ENCODE results near the gene FAM169A. TPM values are rescaled to one million over a fixed set of nuclear protein-coding genes. Genes with fewer than 3 reads are reported as not detected.
"Not testable (repeated sequence)": the region's sequence is repeated elsewhere in the genome, so short reads cannot be mapped to it uniquely, and the experiment has no call there.

The FAM169A gene
- polyA plus RNA-seq, 2 of the 4 experiments (the other 2 are of a cell fraction) = 7.9 to 18.3 TPM

GRCh38 chr5:74798977-74799911 lies 66.9 kb downstream of the FAM169A start (continued):
- TF ChIP-seq HDAC2 (IDR thresholded peaks at IDR 0.05) (no peak), EHF (CRISPR knock-in tag; IDR thresholded peaks at IDR 0.05) (no peak), CEBPB (IDR thresholded peaks at IDR 0.05) (no peak), NFE2L2 (conservative IDR thresholded peaks at IDR 0.05; ENCODE audit: low read length) (no peak), HOXB5 (CRISPR knock-in tag; IDR thresholded peaks at IDR 0.05) (no peak), HOXA7 (CRISPR knock-in tag; IDR thresholded peaks at IDR 0.05) (no peak)

GRCh38 chr5:74791669-74792068 lies 74.5 kb downstream of the FAM169A start:
- H3K4me3 ChIP-seq; FAIRE-seq; DNase-seq (ENCODE audit: low read depth in 1 of 2, low spot score in 1 of 2); H3K4me1 ChIP-seq; POLR2A ChIA-PET; H3K27ac ChIP-seq; H3K4me2 ChIP-seq; H3K9me3 ChIP-seq; ATAC-seq: not testable (repeated sequence)
- CTCF ChIA-PET = interaction anchor here (0.6 kb wide), 1 partner anchor 15 kb away, joined by 3 read pairs; no protein-coding TSS in a partner anchor
- 94% methylated on average over 3 of the region's 3 CpGs for WGBS (ENCODE audit: missing lambda C conversion rate)

GRCh38 chr5:74787424-74787823 lies 78.8 kb downstream of the FAM169A start:
- Histone ChIP-seq H3K27ac (no peak overlapping the region), H3K9me3 (no peaks in the 10 kb centered on the region), H3K4me2 (no peak overlapping the region), H3K4me1 (no peaks in the 10 kb centered on the region), H3K4me3 (no peak overlapping the region)
- ChIA-PET CTCF (interaction anchor here (1.1 to 1.3 kb wide), 2 partner anchors 10 to 132 kb away, joined by 3 to 4 read pairs; no protein-coding TSS in a partner anchor), POLR2A (no interaction called here)
- whole genome bisulfite sequencing (ENCODE audit: missing lambda C conversion rate) = 96% methylated on average over 6 of the region's 6 CpGs
- TF ChIP-seq BCL3 (IDR thresholded peaks at IDR 0.05) (no peak), EHF (CRISPR knock-in tag; IDR thresholded peaks at IDR 0.05) (no peak), USF2 (IDR thresholded peaks at IDR 0.05) (no peak), CHD2 (IDR thresholded peaks at IDR 0.05; ENCODE audit: low read length, partially characterized antibody) (no peak), EHMT2 (IDR thresholded peaks at IDR 0.05; ENCODE audit: low read depth) (no peak), HES2 (IDR thresholded peaks at IDR 0.05) (no peak), CHD4 (IDR thresholded peaks at IDR 0.05; ENCODE audit: borderline replicate concordance) (no peak), ATOH8 (CRISPR knock-in tag; IDR thresholded peaks at IDR 0.05; ENCODE audit: low read depth) (no peak), RARB (CRISPR knock-in tag; IDR thresholded peaks at IDR 0.05) (no peak), POLR2A (IDR thresholded peaks at IDR 0.05; ENCODE audit: low read length) (no peak), KDM1A (IDR thresholded peaks at IDR 0.05; ENCODE audit: low read depth) (no peak), HMGXB4 (CRISPR knock-in tag; IDR thresholded peaks at IDR 0.05; ENCODE audit: borderline replicate concordance) (no peak), RFX5 (IDR thresholded peaks at IDR 0.05) (no peak), ZC3H11A (IDR thresholded peaks at IDR 0.05) (no peak), EP300 (IDR thresholded peaks at IDR 0.05) (no peak), RCOR1 (IDR thresholded peaks at IDR 0.05; ENCODE audit: low read depth, low read length) (no peak), ZFP36 (IDR thresholded peaks at IDR 0.05; ENCODE audit: borderline replicate concordance, partially characterized antibody) (no peak)
- DNase-seq (ENCODE audit: low read depth in 1 of 2, low spot score in 1 of 2) (no peak), ATAC-seq (no peak), FAIRE-seq (no peak)

All from A549 (cell line).